ENCODE measurements around the gene EMCN. TPM values are rescaled to one million over a fixed set of nuclear protein-coding genes. Genes with fewer than 3 reads are reported as not detected.

Gene EMCN
- total and polyA plus RNA-seq, 2 donors (not counting 1 experiment from before 2014, with no cell fraction given): not detected

GRCh38 chr4:100359441-100359840 is 158.4 kb downstream of the EMCN start:
- Histone ChIP-seq H3K36me3 (replicated peaks in 1 of 2; ENCODE audit: control extremely low read depth in 1 of 2, control insufficient read depth in 1 of 2, extremely low read depth in 1 of 2, insufficient read depth in 2 of 2, low read length in 1 of 2) (no peaks in the 10 kb centered on the region), H3K9ac (ENCODE audit: low read length) (no peak overlapping the region), H3K4me2 (replicated peaks; ENCODE audit: low read depth, low read length, poor library complexity, severe bottlenecking) (no peak overlapping the region), H2AFZ (ENCODE audit: insufficient read depth, low read depth, low read length, poor library complexity, severe bottlenecking) (no peak overlapping the region), H3K4me1 (ENCODE audit: control insufficient read depth in 2 of 2, insufficient read depth in 2 of 2, low read length in 2 of 2) (no peaks in the 10 kb centered on the region), H3K27ac (ENCODE audit: low read length in 2 of 2) (no peak overlapping the region), H3K79me2 (ENCODE audit: control insufficient read depth, insufficient read depth, low read length) (no peaks in the 10 kb centered on the region), H3K4me3 (ENCODE audit: control extremely low read depth in 1 of 5, extremely low read depth in 1 of 5, insufficient read depth in 1 of 5, low read depth in 2 of 5, low read length in 4 of 5) (no peak overlapping the region), H3K27me3 (replicated peaks in 1 of 4; ENCODE audit: control extremely low read depth in 1 of 4, control insufficient read depth in 3 of 4, insufficient read depth in 4 of 4, low read length in 3 of 4) (no peaks in the 10 kb centered on the region), H3K9me3 (ENCODE audit: control extremely low read depth in 1 of 3, control insufficient read depth in 2 of 3, insufficient read depth in 1 of 3, low read length in 2 of 3) (peaks cover 0 to 4% (median 0%) of the 10 kb centered on the region in 3 donors), H4K20me1 (ENCODE audit: control insufficient read depth, insufficient read depth, low read length, poor library complexity, severe bottlenecking) (no peaks in the 10 kb centered on the region)
- H3K4me1 Mint-ChIP-seq: no peaks in the 10 kb centered on the region
- H3K27ac Mint-ChIP-seq: no peak overlapping the region
- ChIA-PET POLR2A (no interaction called here), CTCF (no interaction called here)
- DNase-seq (no peak), ATAC-seq (ENCODE audit: low read depth) (no peak)
- WGBS (ENCODE audit: insufficient coverage): no CpG with 5 or more reads among the region's 2 CpGs
- H3K4me3 Mint-ChIP-seq: no peak overlapping the region
- TF ChIP-seq CTCF (IDR thresholded peaks at IDR 0.05) (no peak), EZH2 (IDR thresholded peaks at IDR 0.05; ENCODE audit: borderline replicate concordance, insufficient read depth, low read depth, low read length, poor library complexity, severe bottlenecking) (no peak)
- peaks cover 4% of the 10 kb centered on the region for H3K9me3 Mint-ChIP-seq (ENCODE audit: insufficient read depth)
- intact Hi-C loops (cut with micrococcal nuclease): no loop called here
- peaks cover 18% of the 10 kb centered on the region for H3K27me3 Mint-ChIP-seq

GRCh38 chr4:100357542-100357941 is 160.3 kb downstream of the EMCN start:
- no peaks in the 10 kb centered on the region for H4K20me1 ChIP-seq (ENCODE audit: control insufficient read depth, insufficient read depth, low read length, poor library complexity, severe bottlenecking)
- Mint-ChIP-seq H3K27me3 (peaks cover 14% of the 10 kb centered on the region), H3K9me3 (ENCODE audit: insufficient read depth) (peaks cover 4% of the 10 kb centered on the region), H3K4me3 (no peak overlapping the region), H3K27ac (no peak overlapping the region), H3K4me1 (no peaks in the 10 kb centered on the region)
- 80% methylated on average over 1 of the region's 1 CpG for WGBS (ENCODE audit: insufficient coverage)
- no peaks in the 10 kb centered on the region for H3K4me1 ChIP-seq (ENCODE audit: control insufficient read depth in 2 of 2, insufficient read depth in 2 of 2, low read length in 2 of 2)
- H3K36me3 ChIP-seq (replicated peaks in 1 of 2; ENCODE audit: control extremely low read depth in 1 of 2, control insufficient read depth in 1 of 2, extremely low read depth in 1 of 2, insufficient read depth in 2 of 2, low read length in 1 of 2): no peaks in the 10 kb centered on the region
- H3K27me3 ChIP-seq (replicated peaks in 1 of 4; ENCODE audit: control extremely low read depth in 1 of 4, control insufficient read depth in 3 of 4, insufficient read depth in 4 of 4, low read length in 3 of 4): no peaks in the 10 kb centered on the region
- H3K4me2 ChIP-seq (replicated peaks; ENCODE audit: low read depth, low read length, poor library complexity, severe bottlenecking): no peak overlapping the region
- TF ChIP-seq EZH2 (IDR thresholded peaks at IDR 0.05; ENCODE audit: borderline replicate concordance, insufficient read depth, low read depth, low read length, poor library complexity, severe bottlenecking) (no peak), CTCF (IDR thresholded peaks at IDR 0.05) (no peak)
- no peak overlapping the region for H3K27ac ChIP-seq (ENCODE audit: low read length in 2 of 2)
- CTCF ChIA-PET: no interaction called here
- H3K9ac ChIP-seq (ENCODE audit: low read length): no peak overlapping the region
- H3K4me3 ChIP-seq (ENCODE audit: control extremely low read depth in 1 of 5, extremely low read depth in 1 of 5, insufficient read depth in 1 of 5, low read depth in 2 of 5, low read length in 4 of 5): no peak overlapping the region
- POLR2A ChIA-PET: no interaction called here
- intact Hi-C loops (cut with micrococcal nuclease): no loop called here
- peaks cover 0 to 4% (median 0%) of the 10 kb centered on the region in 3 donors for H3K9me3 ChIP-seq (ENCODE audit: control extremely low read depth in 1 of 3, control insufficient read depth in 2 of 3, insufficient read depth in 1 of 3, low read length in 2 of 3)
- ATAC-seq (ENCODE audit: low read depth) (no peak), DNase-seq (no peak)
- no peak overlapping the region for H2AFZ ChIP-seq (ENCODE audit: insufficient read depth, low read depth, low read length, poor library complexity, severe bottlenecking)
- H3K79me2 ChIP-seq (ENCODE audit: control insufficient read depth, insufficient read depth, low read length): no peaks in the 10 kb centered on the region
